ENCODE data around the gene MAP1S. TPM values are rescaled to one million over a fixed set of nuclear protein-coding genes. Genes with fewer than 3 reads are reported as not detected.

Gene MAP1S
- 15.7 and 16.2 TPM in 2 replicates for total RNA-seq

GRCh38 chr19:17718947-17719711 lies at the start of gene MAP1S:
TSS of gene MAP1S (plus strand) at chr19:17719480. CDS start at chr19:17719503, 23 bp downstream.

GRCh38 chr19:17687857-17688784 lies 31.2 kb upstream of the MAP1S start, which contains the start of gene UNC13A:
TSS of gene UNC13A (minus strand) at chr19:17688354. CDS start at chr19:17688199, 155 bp downstream.

GRCh38 chr19:17751103-17751911 lies 32.0 kb downstream of the MAP1S start, which contains the start of gene FCHO1:
TSS of gene FCHO1 (plus strand) at chr19:17751477. CDS start at chr19:17755165, 3,688 bp downstream.

Other genes starting within 250 kb of the MAP1S start
- gene SLC27A1, start 249.0 kb upstream of the MAP1S start, total RNA-seq: 15.6 and 41.9 TPM in 2 replicates
- 38.1 and 64.4 TPM in 2 replicates for gene PGLS, start 207.8 kb upstream of the MAP1S start, total RNA-seq
- 102 and 118 TPM in 2 replicates for gene COLGALT1, start 163.8 kb upstream of the MAP1S start, total RNA-seq
- 0.44 and 1.1 TPM in 2 replicates for gene UNC13A, start 31.1 kb upstream of the MAP1S start, total RNA-seq
- 0.33 and 1.00 TPM in 2 replicates for gene FCHO1, start 32.0 kb downstream of the MAP1S start, total RNA-seq
- not detected in 2 replicates for gene B3GNT3, start 75.7 kb downstream of the MAP1S start, total RNA-seq
- gene INSL3, start 102.0 kb downstream of the MAP1S start, total RNA-seq: not detected in 2 replicates
- gene JAK3, start 128.5 kb downstream of the MAP1S start, total RNA-seq: 0.55 and 1.5 TPM in 2 replicates
- gene RPL18A, start 140.4 kb downstream of the MAP1S start, total RNA-seq: 831 and 949 TPM in 2 replicates
- gene SLC5A5, start 152.5 kb downstream of the MAP1S start, total RNA-seq: not detected in 2 replicates
- gene CCDC124, start 213.5 kb downstream of the MAP1S start, total RNA-seq: 36.0 and 43.5 TPM in 2 replicates
- gene KCNN1, start 247.6 kb downstream of the MAP1S start, total RNA-seq: under 0.01 and 0.11 TPM in 2 replicates